T-cell (primary cell): ENCODE measurements around the gene COL4A6. TPM values are rescaled to one million over a fixed set of nuclear protein-coding genes. Genes with fewer than 3 reads are reported as not detected.

Source experiments
- ATAC-seq, 4 experiments: fragments of 200-7000 bp in 3 of 4; fragments of 150-1000 bp in 1 of 4; cut with Tn5 transposase; replicated peaks in 1 of 4; 1 replicate in 3 of 4; 2 replicates in 1 of 4; pipeline ENCODE4 v1.10.0; 2021; ENCODE audit warnings: moderate library complexity in 3 of 4, mild to moderate bottlenecking in 2 of 4, moderate number of reproducible peaks in 1 of 4
- CTCF ChIA-PET, 2 donors: fragments of 300-600 bp; sonication (Branson Sonifier 250); formaldehyde crosslinking; loops; one replicate each; lab custom pipeline; 2022; ENCODE audit warnings: antibody characterized with exemption in 2 of 2; lab: Charles Lee
- POLR2A ChIA-PET, 2 donors: fragments of 300-600 bp; sonication (Branson Sonifier 250); formaldehyde crosslinking; loops; one replicate each; lab custom pipeline; 2022; ENCODE audit warnings: antibody characterized with exemption in 2 of 2; lab: Charles Lee
- DNase-seq, 35 experiments: peaks; one replicate each; pipeline versions ENCODE4 v3.0.0 to v3.0.0-alpha.2; 2013 to 2023
- H3K27ac ChIP-seq: one replicate; pipeline ENCODE4 v1.5.1; 2013; ENCODE audit warnings: low read length
- H3K27me3 ChIP-seq, 2 experiments: replicated peaks in 1 of 2; 1 replicate in 1 of 2; 2 replicates in 1 of 2; pipeline versions ENCODE4 v1.6.1 to v1.7.0; 2013; ENCODE audit warnings: low read length in 1 of 2, mixed read lengths in 1 of 2; ENCODE audit not compliant: control insufficient read depth in 2 of 2, insufficient read depth in 2 of 2; ENCODE audit errors: extremely low read depth in 1 of 2
- H3K36me3 ChIP-seq, 2 donors: 1 replicate in 1 of 2; 2 replicates in 1 of 2; pipeline versions ENCODE4 v1.6.1 to v1.7.0; 2013; ENCODE audit warnings: low read length in 1 of 2; ENCODE audit not compliant: control insufficient read depth in 2 of 2, insufficient read depth in 1 of 2; ENCODE audit errors: extremely low read depth in 1 of 2
- H3K4me1 ChIP-seq, 2 experiments: 1 replicate in 1 of 2; 2 replicates in 1 of 2; pipeline versions ENCODE4 v1.6.1 to v1.7.0; 2013; ENCODE audit warnings: low read length in 2 of 2, mixed read lengths in 1 of 2; ENCODE audit not compliant: insufficient read depth in 2 of 2, control insufficient read depth in 1 of 2; ENCODE audit errors: extremely low read depth in 1 of 2
- H3K4me3 ChIP-seq, 2 donors: 1 replicate in 1 of 2; 2 replicates in 1 of 2; pipeline versions ENCODE4 v1.5.1 to v1.7.0; 2013; ENCODE audit warnings: mild to moderate bottlenecking in 2 of 2, low read length in 1 of 2, moderate library complexity in 1 of 2; ENCODE audit not compliant: control insufficient read depth in 1 of 2; ENCODE audit errors: extremely low read depth in 1 of 2
- H3K9me3 ChIP-seq: 2 replicates; pipeline ENCODE4 v1.7.0; 2013
- H3K27ac Mint-ChIP-seq, 2 donors: one replicate each; pipeline ENCODE4 v1.8.0; 2020 to 2021; ENCODE audit warnings: mild to moderate bottlenecking in 2 of 2, mixed read lengths in 2 of 2
- H3K27me3 Mint-ChIP-seq, 2 donors: one replicate each; pipeline ENCODE4 v1.8.0; 2021 to 2022; ENCODE audit warnings: mixed read lengths in 2 of 2
- H3K36me3 Mint-ChIP-seq: one replicate; pipeline ENCODE4 v1.8.0; 2021; ENCODE audit warnings: mixed read lengths
- H3K4me1 Mint-ChIP-seq, 3 donors: one replicate each; pipeline ENCODE4 v1.8.0; 2020 to 2022; ENCODE audit warnings: mixed read lengths in 3 of 3, mild to moderate bottlenecking in 1 of 3
- H3K4me3 Mint-ChIP-seq, 3 donors: one replicate each; pipeline ENCODE4 v1.8.0; 2020 to 2022; ENCODE audit warnings: mild to moderate bottlenecking in 3 of 3, mixed read lengths in 3 of 3, moderate library complexity in 3 of 3
- H3K9me3 Mint-ChIP-seq, 3 donors: one replicate each; pipeline ENCODE4 v1.8.0; 2020 to 2022; ENCODE audit warnings: mixed read lengths in 3 of 3
- WGBS: methylation state at CpG from one replicate; pipeline ENCODE4 v1.1.5; 2013; ENCODE audit warnings: missing lambda C conversion rate; ENCODE audit not compliant: insufficient coverage; 5-methylcytosine and 5-hydroxymethylcytosine counted together
- total RNA-seq, 35 experiments: library from RNA in 6 of 35; stranded (reverse) in 6 of 35; fragments of 120-200 nt in 1 of 35; gene quantifications; one replicate each; pipeline versions ENCODE4 v1.2.1 to v1.2.4 and lab custom pipeline; 2013 to 2026

The COL4A6 gene
- total RNA-seq, 5 donors from 2014 or later (not counting 1 experiment from before 2014, with no cell fraction given): 0.03 to 0.22 (median 0.20) TPM; not detected in 2

DNA sequence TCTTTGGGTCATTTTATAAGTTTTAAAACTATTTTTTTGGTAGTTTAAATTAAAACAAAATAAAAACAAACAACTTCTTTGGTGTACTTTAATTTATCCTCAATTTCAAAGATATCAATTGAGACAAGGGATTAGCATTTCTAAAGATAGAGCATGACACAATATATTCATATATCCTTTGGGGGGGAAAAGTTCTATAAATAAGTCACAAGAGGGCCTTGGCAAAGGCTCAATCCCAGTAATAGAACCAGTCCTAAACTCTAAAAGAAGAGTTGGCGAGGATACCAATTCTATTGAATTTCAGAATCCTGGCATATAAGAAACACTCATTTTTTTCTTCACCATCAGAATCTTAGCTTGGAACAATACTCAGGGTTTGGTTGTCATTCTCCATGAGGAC lies 89.7 kb downstream of the COL4A6 start:
- DNase-seq: no peak
- Mint-ChIP-seq H3K27ac (no peak overlapping the region), H3K4me1 (no peaks in the 10 kb centered on the region), H3K4me3 (no peak overlapping the region), H3K9me3 (no peaks in the 10 kb centered on the region), H3K27me3 (peaks cover 0 to 17% of the 10 kb centered on the region in 2 donors), H3K36me3 (no peaks in the 10 kb centered on the region)
- H3K36me3 ChIP-seq: no peaks in the 10 kb centered on the region
- no peaks in the 10 kb centered on the region for H3K27me3 ChIP-seq
- H3K4me3 ChIP-seq: no peak overlapping the region
- no peaks in the 10 kb centered on the region for H3K4me1 ChIP-seq
- H3K9me3 ChIP-seq: no peaks in the 10 kb centered on the region
- no peak overlapping the region for H3K27ac ChIP-seq
- POLR2A ChIA-PET: no interaction called here
- WGBS: no CpG with 5 or more reads among the region's 1 CpG
- no peak for ATAC-seq
- CTCF ChIA-PET: no interaction called here

GRCh38 chrX:108347800-108348199 lies 90.4 kb downstream of the COL4A6 start:
- Histone ChIP-seq H3K9me3 (no peaks in the 10 kb centered on the region), H3K4me1 (no peaks in the 10 kb centered on the region), H3K4me3 (no peak overlapping the region), H3K27me3 (no peaks in the 10 kb centered on the region), H3K27ac (no peak overlapping the region), H3K36me3 (no peaks in the 10 kb centered on the region)
- Mint-ChIP-seq H3K27ac (no peak overlapping the region), H3K4me1 (no peaks in the 10 kb centered on the region), H3K4me3 (no peak overlapping the region), H3K9me3 (no peaks in the 10 kb centered on the region), H3K36me3 (no peaks in the 10 kb centered on the region), H3K27me3 (peaks cover 0 to 17% of the 10 kb centered on the region in 2 donors)
- no CpG with 5 or more reads among the region's 3 CpGs for WGBS
- ChIA-PET CTCF (no interaction called here), POLR2A (no interaction called here)
- ATAC-seq (no peak), DNase-seq (no peak)

GRCh38 chrX:108344216-108344615 lies 94.0 kb downstream of the COL4A6 start:
- Mint-ChIP-seq H3K36me3 (no peaks in the 10 kb centered on the region), H3K4me1 (no peaks in the 10 kb centered on the region), H3K9me3 (no peaks in the 10 kb centered on the region), H3K27me3 (peaks cover 0 to 24% of the 10 kb centered on the region in 2 donors), H3K4me3 (no peak overlapping the region), H3K27ac (no peak overlapping the region)
- H3K27ac ChIP-seq: no peak overlapping the region
- no peak for DNase-seq
- no peaks in the 10 kb centered on the region for H3K9me3 ChIP-seq
- H3K27me3 ChIP-seq: no peaks in the 10 kb centered on the region
- no CpG with 5 or more reads among the region's 1 CpG for WGBS
- POLR2A ChIA-PET: no interaction called here
- no peak overlapping the region for H3K4me3 ChIP-seq
- ATAC-seq: no peak
- H3K36me3 ChIP-seq: no peaks in the 10 kb centered on the region
- CTCF ChIA-PET: no interaction called here
- H3K4me1 ChIP-seq: no peaks in the 10 kb centered on the region

- Mint-ChIP-seq H3K27me3 (peaks cover 0 to 26% of the 10 kb centered on the region in 2 donors), H3K4me1 (no peaks in the 10 kb centered on the region), H3K4me3 (no peak overlapping the region), H3K27ac (no peak overlapping the region), H3K36me3 (no peaks in the 10 kb centered on the region), H3K9me3 (no peaks in the 10 kb centered on the region)
- CTCF ChIA-PET: no interaction called here
- no peaks in the 10 kb centered on the region for H3K27me3 ChIP-seq
- no peaks in the 10 kb centered on the region for H3K36me3 ChIP-seq
- no CpG with 5 or more reads among the region's 1 CpG for WGBS
- H3K9me3 ChIP-seq: no peaks in the 10 kb centered on the region
- DNase-seq: no peak
- H3K27ac ChIP-seq: no peak overlapping the region
- POLR2A ChIA-PET: no interaction called here
- H3K4me1 ChIP-seq: no peaks in the 10 kb centered on the region
- ATAC-seq: no peak
- no peak overlapping the region for H3K4me3 ChIP-seq
Observed at GRCh38 chrX:108341947-108342346, 96.3 kb downstream of the COL4A6 start.

DNA sequence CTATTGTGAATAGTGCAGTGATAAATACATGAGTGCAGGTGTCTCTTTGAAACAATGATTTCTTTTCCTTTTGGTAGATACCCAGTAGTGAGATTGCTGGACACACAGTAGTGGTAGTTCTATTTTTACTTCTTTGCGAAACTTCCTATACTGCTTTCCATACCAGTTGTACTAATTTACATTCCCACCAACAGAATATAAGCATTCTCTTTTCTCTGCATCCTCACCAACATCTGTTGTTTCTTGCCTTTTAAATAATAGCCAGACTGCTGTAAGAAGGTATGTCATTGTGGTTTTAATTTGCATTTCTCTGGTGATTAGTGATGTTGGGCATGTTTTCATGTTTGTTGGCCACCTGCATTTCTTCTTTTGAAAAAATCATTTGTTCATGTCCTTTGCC lies 105.9 kb downstream of the COL4A6 start:
- ATAC-seq: no peak
- Histone ChIP-seq H3K27me3 (no peaks in the 10 kb centered on the region), H3K36me3 (no peaks in the 10 kb centered on the region), H3K4me3 (no peak overlapping the region), H3K9me3 (no peaks in the 10 kb centered on the region), H3K4me1 (no peaks in the 10 kb centered on the region), H3K27ac (no peak overlapping the region)
- Mint-ChIP-seq H3K4me1 (no peaks in the 10 kb centered on the region), H3K27ac (no peak overlapping the region), H3K4me3 (no peak overlapping the region), H3K27me3 (peaks cover 1 to 32% of the 10 kb centered on the region in 2 donors), H3K9me3 (no peaks in the 10 kb centered on the region), H3K36me3 (no peaks in the 10 kb centered on the region)
- POLR2A ChIA-PET: no interaction called here
- CTCF ChIA-PET: no interaction called here
- DNase-seq: no peak
- WGBS: no CpG with 5 or more reads among the region's 1 CpG

GRCh38 chrX:108331126-108331909 lies 106.9 kb downstream of the COL4A6 start:
- Histone ChIP-seq H3K4me3 (no peak overlapping the region), H3K27ac (no peak overlapping the region), H3K36me3 (no peaks in the 10 kb centered on the region), H3K4me1 (no peaks in the 10 kb centered on the region), H3K9me3 (no peaks in the 10 kb centered on the region), H3K27me3 (no peaks in the 10 kb centered on the region)
- Mint-ChIP-seq H3K9me3 (no peaks in the 10 kb centered on the region), H3K4me3 (no peak overlapping the region), H3K36me3 (no peaks in the 10 kb centered on the region), H3K27ac (no peak overlapping the region), H3K27me3 (peaks cover 1 to 30% of the 10 kb centered on the region in 2 donors), H3K4me1 (no peaks in the 10 kb centered on the region)
- CTCF ChIA-PET: no interaction called here
- no peak for ATAC-seq
- POLR2A ChIA-PET: no interaction called here
- WGBS: 60% methylated on average over 1 of the region's 7 CpGs
- no peak for DNase-seq
